ENCODE results near the gene UQCC2.

UQCC2 gene

GRCh38 chr6:33723371-33724085, 12.0 kb upstream of the UQCC2 start:
- no peak overlapping the region for H3K4me3 ChIP-seq (replicated peaks in 1 of 2; ENCODE audit: low read depth in 2 of 2, low read length in 2 of 2)
- DNase-seq (ENCODE audit: low read depth in 2 of 2): no peak
- no peak for TF ChIP-seq CTCF (IDR thresholded peaks at IDR 0.05; ENCODE audit: low read depth, low read length)

GRCh38 chr6:33722103-33722623, 10.7 kb upstream of the UQCC2 start:
- no peak overlapping the region for H3K4me3 ChIP-seq (replicated peaks in 1 of 2; ENCODE audit: low read depth in 2 of 2, low read length in 2 of 2)
- no peak for TF ChIP-seq CTCF (IDR thresholded peaks at IDR 0.05; ENCODE audit: low read depth, low read length)
- DNase-seq (ENCODE audit: low read depth in 2 of 2): no peak

GRCh38 chr6:33721508-33721907, 10.0 kb upstream of the UQCC2 start:
- DNase-seq (ENCODE audit: low read depth in 2 of 2): no peak
- H3K4me3 ChIP-seq (replicated peaks in 1 of 2; ENCODE audit: low read depth in 2 of 2, low read length in 2 of 2): no peak overlapping the region
- TF ChIP-seq CTCF (IDR thresholded peaks at IDR 0.05; ENCODE audit: low read depth, low read length): no peak

GRCh38 chr6:33720998-33721397, 9.5 kb upstream of the UQCC2 start:
- no peak for DNase-seq (ENCODE audit: low read depth in 2 of 2)
- no peak for TF ChIP-seq CTCF (IDR thresholded peaks at IDR 0.05; ENCODE audit: low read depth, low read length)

GRCh38 chr6:33719326-33719987, 8.0 kb upstream of the UQCC2 start:
- no peak overlapping the region for H3K4me3 ChIP-seq (replicated peaks in 1 of 2; ENCODE audit: low read depth in 2 of 2, low read length in 2 of 2)
- no peak for TF ChIP-seq CTCF (IDR thresholded peaks at IDR 0.05; ENCODE audit: low read depth, low read length)
- no peak for DNase-seq (ENCODE audit: low read depth in 2 of 2)

More at GRCh38 chr6:33720998-33721397, 9.5 kb upstream of the UQCC2 start:
- H3K4me3 ChIP-seq (replicated peaks in 1 of 2; ENCODE audit: low read depth in 2 of 2, low read length in 2 of 2): no peak overlapping the region

GRCh38 chr6:33718713-33719112, 7.2 kb upstream of the UQCC2 start:
- TF ChIP-seq CTCF (IDR thresholded peaks at IDR 0.05; ENCODE audit: low read depth, low read length): no peak
- DNase-seq (ENCODE audit: low read depth in 2 of 2): no peak

More at GRCh38 chr6:33718713-33719112, 7.2 kb upstream of the UQCC2 start:
- H3K4me3 ChIP-seq (replicated peaks in 1 of 2; ENCODE audit: low read depth in 2 of 2, low read length in 2 of 2): no peak overlapping the region

All from cardiac fibroblast (primary cell).